BE2C (cell line): ENCODE results near the gene MRPS10.

Source experiments
- DNase-seq: peaks from one replicate; pipeline ENCODE4 v3.0.0-alpha.2; 2020
- H3K27me3 ChIP-seq: fragments of 250-450 bp; sonication (Bioruptor Pico); 2 replicates; pipeline ENCODE4 v1.5.1; 2020; ENCODE audit warnings: mild to moderate bottlenecking
- H3K36me3 ChIP-seq: fragments of 250-450 bp; sonication (Bioruptor Pico); 2 replicates; pipeline ENCODE4 v1.5.1; 2020; ENCODE audit warnings: mild to moderate bottlenecking
- H3K4me1 ChIP-seq: fragments of 250-450 bp; sonication (Bioruptor Pico); 2 replicates; pipeline ENCODE4 v1.5.1; 2020
- H3K4me3 ChIP-seq: 2 replicates; pipeline ENCODE4 v1.5.1; 2011; ENCODE audit warnings: low read depth, low read length
- H3K9me3 ChIP-seq: fragments of 250-450 bp; sonication (Bioruptor Pico); 2 replicates; pipeline ENCODE4 v1.5.1; 2020
- TF ChIP-seq, protein P1 (sequence below): IDR thresholded peaks from 2 replicates; pipeline ENCODE4 v1.5.1; 2012; ENCODE audit warnings: mild to moderate bottlenecking, low read depth, low read length

Gene MRPS10

GRCh38 chr6:42162812-42163211, 54.8 kb downstream of the MRPS10 start:
- TF ChIP-seq, protein P1, sequence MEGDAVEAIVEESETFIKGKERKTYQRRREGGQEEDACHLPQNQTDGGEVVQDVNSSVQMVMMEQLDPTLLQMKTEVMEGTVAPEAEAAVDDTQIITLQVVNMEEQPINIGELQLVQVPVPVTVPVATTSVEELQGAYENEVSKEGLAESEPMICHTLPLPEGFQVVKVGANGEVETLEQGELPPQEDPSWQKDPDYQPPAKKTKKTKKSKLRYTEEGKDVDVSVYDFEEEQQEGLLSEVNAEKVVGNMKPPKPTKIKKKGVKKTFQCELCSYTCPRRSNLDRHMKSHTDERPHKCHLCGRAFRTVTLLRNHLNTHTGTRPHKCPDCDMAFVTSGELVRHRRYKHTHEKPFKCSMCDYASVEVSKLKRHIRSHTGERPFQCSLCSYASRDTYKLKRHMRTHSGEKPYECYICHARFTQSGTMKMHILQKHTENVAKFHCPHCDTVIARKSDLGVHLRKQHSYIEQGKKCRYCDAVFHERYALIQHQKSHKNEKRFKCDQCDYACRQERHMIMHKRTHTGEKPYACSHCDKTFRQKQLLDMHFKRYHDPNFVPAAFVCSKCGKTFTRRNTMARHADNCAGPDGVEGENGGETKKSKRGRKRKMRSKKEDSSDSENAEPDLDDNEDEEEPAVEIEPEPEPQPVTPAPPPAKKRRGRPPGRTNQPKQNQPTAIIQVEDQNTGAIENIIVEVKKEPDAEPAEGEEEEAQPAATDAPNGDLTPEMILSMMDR: no peak
- Histone ChIP-seq H3K4me1 (peaks cover 3% of the 10 kb centered on the region; the same call in 1 of the 2 replicates), H3K4me3 (no peak overlapping the region), H3K9me3 (no peaks in the 10 kb centered on the region), H3K36me3 (no peaks in the 10 kb centered on the region), H3K27me3 (no peaks in the 10 kb centered on the region)
- DNase-seq: no peak

DNA sequence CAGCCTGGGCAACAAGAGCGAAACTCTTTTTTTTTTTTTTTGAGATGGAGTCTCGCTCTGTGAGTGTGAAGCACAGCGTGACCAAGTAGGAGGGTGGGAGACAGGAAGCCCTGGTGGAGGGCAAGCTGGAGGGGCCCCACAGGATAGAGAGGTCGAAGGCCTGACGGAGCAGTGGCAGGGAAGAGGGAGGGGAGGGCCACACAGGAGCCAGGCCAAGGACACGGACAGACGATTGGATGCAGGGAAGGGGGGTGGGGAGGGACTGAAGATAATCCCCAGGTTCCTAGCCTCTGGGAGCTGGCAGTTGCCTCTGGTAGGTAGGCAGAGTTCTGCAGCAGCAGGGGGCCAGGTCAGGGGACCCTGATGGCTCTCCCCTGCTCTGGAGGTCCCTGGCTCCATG, 55.3 kb downstream of the MRPS10 start:
- TF ChIP-seq, protein P1: no peak
- H3K4me1 ChIP-seq: peaks cover 3% of the 10 kb centered on the region; the same call in 1 of the 2 replicates

DNA sequence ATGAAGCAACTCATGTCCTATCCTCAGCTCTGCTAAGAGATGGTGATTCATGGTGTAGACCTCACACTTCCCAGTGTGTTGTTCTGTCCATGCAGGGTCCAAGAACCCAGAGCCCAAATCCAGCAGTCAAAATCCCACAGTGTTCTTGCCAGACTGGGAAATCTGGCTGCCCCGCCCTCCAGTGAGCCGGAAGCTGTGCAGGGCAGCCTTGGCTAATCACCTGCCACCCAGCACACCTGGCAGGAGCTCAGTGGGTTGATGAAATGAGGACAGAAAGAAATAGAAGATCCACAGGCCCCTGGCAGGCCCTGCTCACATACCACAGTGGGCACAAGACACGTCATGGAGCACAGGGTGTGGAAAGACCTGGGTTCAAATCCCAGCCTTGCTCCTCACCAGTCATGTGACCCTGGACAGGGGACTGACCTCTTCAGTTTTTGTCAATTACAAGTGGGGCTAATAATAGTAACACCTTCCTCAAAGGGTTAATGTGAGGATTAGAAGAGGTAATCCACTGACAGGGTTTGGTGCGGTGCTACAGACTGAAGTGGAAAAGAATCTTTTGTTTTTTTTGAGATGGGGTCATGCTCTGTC, 58.1 kb downstream of the MRPS10 start:
- Histone ChIP-seq H3K4me3 (no peak overlapping the region), H3K4me1 (no peaks in the 10 kb centered on the region), H3K9me3 (no peaks in the 10 kb centered on the region), H3K27me3 (no peaks in the 10 kb centered on the region), H3K36me3 (no peaks in the 10 kb centered on the region)
- TF ChIP-seq, protein P1: no peak
- no peak for DNase-seq

More for the DNA sequence above, 55.3 kb downstream of the MRPS10 start:
- Histone ChIP-seq H3K27me3 (no peaks in the 10 kb centered on the region), H3K36me3 (no peaks in the 10 kb centered on the region), H3K4me3 (no peak overlapping the region), H3K9me3 (no peaks in the 10 kb centered on the region)
- no peak for DNase-seq

GRCh38 chr6:42158631-42159030, 59.0 kb downstream of the MRPS10 start:
- TF ChIP-seq, protein P1: no peak
- no peak for DNase-seq
- Histone ChIP-seq H3K9me3 (no peaks in the 10 kb centered on the region), H3K4me3 (no peak overlapping the region), H3K4me1 (no peaks in the 10 kb centered on the region), H3K36me3 (no peaks in the 10 kb centered on the region), H3K27me3 (no peaks in the 10 kb centered on the region)

- H3K36me3 ChIP-seq: no peaks in the 10 kb centered on the region
- TF ChIP-seq, protein P1: no peak
- H3K4me1 ChIP-seq: no peaks in the 10 kb centered on the region
- DNase-seq: no peak
- H3K4me3 ChIP-seq: no peak overlapping the region
- no peaks in the 10 kb centered on the region for H3K27me3 ChIP-seq
- H3K9me3 ChIP-seq: no peaks in the 10 kb centered on the region
Observed at GRCh38 chr6:42158011-42158410, 59.6 kb downstream of the MRPS10 start.
